Prostate gland (tissue), 2 donors: Measurements from ENCODE around the gene SRRM3.
"Not testable (repeated sequence)": the region's sequence is repeated elsewhere in the genome, so short reads cannot be mapped to it uniquely, and the experiment has no call there.

Experiments
- CTCF ChIP-seq, 4 experiments: fragments of 200-600 bp in 2 of 4; fragments of 450-650 bp in 2 of 4; sonication (generic) in 2 of 4; IDR thresholded peaks; 1 replicate in 3 of 4; 2 replicates in 1 of 4; pipeline ENCODE4 v1.5.1; 2016 to 2019; ENCODE audit warnings: antibody characterized with exemption in 4 of 4, mild to moderate bottlenecking in 2 of 4, moderate library complexity in 2 of 4
- POLR2A ChIP-seq: fragments of 450-650 bp; IDR thresholded peaks from one replicate; pipeline ENCODE4 v1.6.1; 2016; ENCODE audit warnings: antibody characterized with exemption, mild to moderate bottlenecking
- POLR2AphosphoS5 ChIP-seq: sonication (generic); formaldehyde crosslinking; IDR thresholded peaks from one replicate; pipeline ENCODE4 v1.6.1; 2017; ENCODE audit warnings: antibody characterized with exemption

- TF ChIP-seq CTCF (IDR thresholded peaks at IDR 0.05); POLR2A; POLR2AphosphoS5: not testable (repeated sequence)
Measured at GRCh38 chr7:76156992-76157685, 44.6 kb upstream of the SRRM3 start.
